ENCODE measurements around the gene PLCB4.

GRCh38 chr20:9308056-9308455 is 239.2 kb downstream of the PLCB4 start:
- TF ChIP-seq, protein P1, sequence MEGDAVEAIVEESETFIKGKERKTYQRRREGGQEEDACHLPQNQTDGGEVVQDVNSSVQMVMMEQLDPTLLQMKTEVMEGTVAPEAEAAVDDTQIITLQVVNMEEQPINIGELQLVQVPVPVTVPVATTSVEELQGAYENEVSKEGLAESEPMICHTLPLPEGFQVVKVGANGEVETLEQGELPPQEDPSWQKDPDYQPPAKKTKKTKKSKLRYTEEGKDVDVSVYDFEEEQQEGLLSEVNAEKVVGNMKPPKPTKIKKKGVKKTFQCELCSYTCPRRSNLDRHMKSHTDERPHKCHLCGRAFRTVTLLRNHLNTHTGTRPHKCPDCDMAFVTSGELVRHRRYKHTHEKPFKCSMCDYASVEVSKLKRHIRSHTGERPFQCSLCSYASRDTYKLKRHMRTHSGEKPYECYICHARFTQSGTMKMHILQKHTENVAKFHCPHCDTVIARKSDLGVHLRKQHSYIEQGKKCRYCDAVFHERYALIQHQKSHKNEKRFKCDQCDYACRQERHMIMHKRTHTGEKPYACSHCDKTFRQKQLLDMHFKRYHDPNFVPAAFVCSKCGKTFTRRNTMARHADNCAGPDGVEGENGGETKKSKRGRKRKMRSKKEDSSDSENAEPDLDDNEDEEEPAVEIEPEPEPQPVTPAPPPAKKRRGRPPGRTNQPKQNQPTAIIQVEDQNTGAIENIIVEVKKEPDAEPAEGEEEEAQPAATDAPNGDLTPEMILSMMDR (conservative IDR thresholded peaks at IDR 0.05 in 1 of 2, IDR thresholded peaks at IDR 0.05 in 1 of 2; ENCODE audit: low read depth in 1 of 2, low read length in 2 of 2), result no peak
- no peak for TF ChIP-seq EZH2 (IDR thresholded peaks at IDR 0.05; ENCODE audit: low read length, missing control alignments)

All from fibroblast of lung (primary cell).